ENCODE results near the gene KIF22. TPM values are rescaled to one million over a fixed set of nuclear protein-coding genes. Genes with fewer than 3 reads are reported as not detected.
"Not testable (repeated sequence)": the region's sequence is repeated elsewhere in the genome, so short reads cannot be mapped to it uniquely, and the experiment has no call there.

Gene KIF22
- total RNA-seq, 3 donors from 2014 or later: 24.7 to 56.2 (median 53.0) TPM

DNA sequence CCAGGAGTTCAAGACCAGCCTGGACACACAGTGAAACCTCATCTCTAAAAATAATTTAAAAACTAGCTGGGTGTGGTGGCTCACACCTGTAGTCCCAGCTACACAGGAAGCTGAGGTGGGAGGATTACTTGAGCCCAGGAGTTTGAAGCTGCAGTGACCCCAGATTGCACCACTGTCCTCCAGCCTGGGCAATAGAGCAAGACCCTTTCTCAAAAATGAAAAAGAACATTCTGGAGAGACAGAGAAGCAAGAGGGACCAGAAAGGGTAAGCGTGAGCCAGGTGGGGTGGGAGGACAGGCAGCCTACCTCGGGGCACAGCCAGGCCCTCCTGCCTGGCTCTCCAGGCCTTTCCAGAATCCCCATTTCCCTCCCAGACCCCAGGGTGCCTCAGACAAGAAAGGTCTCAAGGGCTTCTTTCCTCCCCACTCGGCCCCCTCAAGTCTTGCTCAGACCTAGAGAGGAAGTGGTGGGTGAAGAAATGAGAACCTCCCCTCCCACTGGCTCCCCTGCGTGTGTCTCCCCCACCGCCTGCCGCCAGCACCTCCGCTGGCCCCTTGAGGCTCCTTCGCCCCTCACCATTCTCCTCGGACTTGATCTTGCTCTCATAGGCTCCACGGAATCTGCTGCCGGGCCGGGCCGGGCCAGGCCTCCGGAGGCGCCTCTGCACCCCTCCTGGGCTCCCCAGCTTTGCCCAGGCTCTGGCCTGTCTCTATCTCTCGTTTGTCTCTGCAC lies 45.3 kb upstream of the KIF22 start:
- TF ChIP-seq, protein P1, sequence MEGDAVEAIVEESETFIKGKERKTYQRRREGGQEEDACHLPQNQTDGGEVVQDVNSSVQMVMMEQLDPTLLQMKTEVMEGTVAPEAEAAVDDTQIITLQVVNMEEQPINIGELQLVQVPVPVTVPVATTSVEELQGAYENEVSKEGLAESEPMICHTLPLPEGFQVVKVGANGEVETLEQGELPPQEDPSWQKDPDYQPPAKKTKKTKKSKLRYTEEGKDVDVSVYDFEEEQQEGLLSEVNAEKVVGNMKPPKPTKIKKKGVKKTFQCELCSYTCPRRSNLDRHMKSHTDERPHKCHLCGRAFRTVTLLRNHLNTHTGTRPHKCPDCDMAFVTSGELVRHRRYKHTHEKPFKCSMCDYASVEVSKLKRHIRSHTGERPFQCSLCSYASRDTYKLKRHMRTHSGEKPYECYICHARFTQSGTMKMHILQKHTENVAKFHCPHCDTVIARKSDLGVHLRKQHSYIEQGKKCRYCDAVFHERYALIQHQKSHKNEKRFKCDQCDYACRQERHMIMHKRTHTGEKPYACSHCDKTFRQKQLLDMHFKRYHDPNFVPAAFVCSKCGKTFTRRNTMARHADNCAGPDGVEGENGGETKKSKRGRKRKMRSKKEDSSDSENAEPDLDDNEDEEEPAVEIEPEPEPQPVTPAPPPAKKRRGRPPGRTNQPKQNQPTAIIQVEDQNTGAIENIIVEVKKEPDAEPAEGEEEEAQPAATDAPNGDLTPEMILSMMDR (IDR thresholded peaks at IDR 0.05): no peak
- Histone ChIP-seq H3K4me1 (ENCODE audit: low read depth) (peaks cover 39% of the 10 kb centered on the region), H3K4me3 (no peak overlapping the region), H3K9me3 (no peaks in the 10 kb centered on the region), H3K36me3 (ENCODE audit: low read depth) (no peaks in the 10 kb centered on the region)
- intact Hi-C loops (cut with DNase I, micrococcal nuclease): no loop called here
- ATAC-seq: peak; percentile 57
- DNase-seq: peak in 2 of 3 donors; percentile 46 to 65

DNA sequence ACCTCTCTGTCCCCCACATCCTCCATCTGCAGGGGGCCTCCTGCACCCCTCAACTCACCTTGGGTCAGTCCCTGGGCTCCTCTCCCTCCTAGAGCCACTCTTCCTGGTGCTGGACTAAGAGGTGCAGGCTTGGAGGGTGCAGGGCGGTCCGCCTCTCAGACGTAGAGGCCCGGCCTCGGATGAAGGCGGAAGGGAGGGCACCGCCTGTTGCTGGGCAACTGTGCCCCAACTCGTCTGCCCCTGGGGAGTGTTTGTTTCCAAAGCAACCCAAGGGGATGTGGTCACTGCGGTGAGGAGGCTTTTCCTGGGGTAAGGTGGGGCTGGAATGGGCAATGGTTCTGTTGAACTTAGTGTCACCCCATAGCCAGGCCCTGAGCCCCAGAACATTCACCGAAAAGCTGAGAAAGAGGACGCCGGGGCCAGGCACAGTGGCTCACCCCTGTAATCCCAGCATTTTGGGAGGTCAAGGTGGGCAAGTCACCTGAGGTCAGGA lies 44.7 kb upstream of the KIF22 start, which contains the start of gene C16orf54:
Gene C16orf54 (minus strand): TSS at position 138 of the 493 bp plus-strand sequence. CDS start 1,039 bp downstream, outside the sequence.
- Histone ChIP-seq H3K4me1 (ENCODE audit: low read depth) (peaks cover 37% of the 10 kb centered on the region), H3K9me3 (no peaks in the 10 kb centered on the region), H3K4me3 (no peak within 1 kb of the TSS), H3K36me3 (ENCODE audit: low read depth) (no peaks in the 10 kb centered on the region)
- DNase-seq (peak; percentile 74 to 94 (median 77)), ATAC-seq (peak; percentile 82)
- intact Hi-C loops (cut with DNase I, micrococcal nuclease): no loop called here
- TF ChIP-seq, protein P1 (IDR thresholded peaks at IDR 0.05): no peak

DNA sequence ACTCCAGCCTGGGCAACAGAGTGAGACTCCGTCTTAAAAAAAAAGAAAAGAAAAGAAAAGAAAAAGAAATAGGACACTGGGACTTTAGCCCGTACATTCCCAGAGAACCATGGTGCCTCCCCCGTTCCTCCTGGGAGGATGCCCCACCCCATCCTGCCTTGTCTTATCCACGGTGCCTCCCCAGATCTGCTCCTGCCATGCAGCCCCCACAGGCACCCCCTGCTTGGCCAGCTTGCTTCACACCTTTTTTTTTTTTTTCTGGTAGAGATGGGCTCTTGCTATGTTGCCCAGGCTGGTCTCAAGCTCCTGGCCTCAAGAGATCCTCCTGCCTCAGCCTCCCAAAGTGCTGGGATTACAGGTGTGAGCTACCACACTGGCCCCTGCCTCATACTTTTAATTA lies 44.0 kb upstream of the KIF22 start:
- DNase-seq: peak in 1 of 3 donors; percentile 30
- ATAC-seq; H3K36me3 ChIP-seq (ENCODE audit: low read depth); intact Hi-C loops (cut with DNase I, micrococcal nuclease); H3K4me3 ChIP-seq; H3K9me3 ChIP-seq: not testable (repeated sequence)
- H3K4me1 ChIP-seq (ENCODE audit: low read depth): peaks cover 31% of the 10 kb centered on the region

DNA sequence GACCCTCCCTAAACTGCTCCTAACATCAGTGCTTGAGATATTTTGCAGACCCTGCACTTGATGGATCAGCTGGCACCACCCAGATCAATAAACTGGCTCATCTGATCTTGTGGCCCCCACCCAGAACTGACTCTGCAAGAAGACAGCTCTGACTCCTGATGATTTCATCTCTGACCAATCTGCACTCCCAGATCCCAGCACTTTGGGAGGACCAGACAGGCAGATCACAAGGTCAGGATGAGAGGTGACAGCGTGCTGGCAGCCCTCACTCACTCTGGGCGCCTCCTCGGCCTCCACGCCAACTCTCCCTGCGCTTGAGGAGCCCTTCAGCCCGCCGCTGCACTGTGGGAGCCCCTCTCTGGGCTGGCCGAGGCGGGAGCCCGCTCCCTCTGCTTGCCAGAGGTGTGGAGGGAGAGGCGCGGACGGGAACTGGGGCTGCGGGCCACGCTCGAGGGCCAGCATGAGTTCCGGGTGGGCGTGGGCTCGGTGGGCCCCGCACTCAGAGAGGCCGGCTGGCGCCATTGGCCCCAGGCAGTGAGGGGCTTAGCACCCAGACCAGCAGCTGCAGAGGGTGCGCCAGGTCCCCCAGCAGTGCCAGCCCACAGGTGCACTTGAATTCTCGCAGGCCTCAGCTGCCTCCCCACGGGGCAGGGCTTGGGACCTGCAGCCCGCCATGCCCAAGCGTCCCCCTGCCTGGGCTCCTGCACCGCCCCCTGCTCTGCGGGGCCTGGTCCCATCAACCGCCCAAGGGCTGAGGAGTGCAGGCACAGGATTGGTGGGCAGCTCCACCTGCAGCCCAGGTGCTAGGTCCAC lies 42.4 kb upstream of the KIF22 start:
- Histone ChIP-seq H3K9me3 (no peaks in the 10 kb centered on the region), H3K4me3 (no peak overlapping the region), H3K36me3 (ENCODE audit: low read depth) (no peaks in the 10 kb centered on the region), H3K4me1 (ENCODE audit: low read depth) (peaks cover 25% of the 10 kb centered on the region)
- TF ChIP-seq, protein P1 (IDR thresholded peaks at IDR 0.05): no peak
- ATAC-seq (peak; percentile 28), DNase-seq (peak in 2 of 3 donors; percentile 49 to 60)
- intact Hi-C loops (cut with DNase I, micrococcal nuclease): no loop called here

DNA sequence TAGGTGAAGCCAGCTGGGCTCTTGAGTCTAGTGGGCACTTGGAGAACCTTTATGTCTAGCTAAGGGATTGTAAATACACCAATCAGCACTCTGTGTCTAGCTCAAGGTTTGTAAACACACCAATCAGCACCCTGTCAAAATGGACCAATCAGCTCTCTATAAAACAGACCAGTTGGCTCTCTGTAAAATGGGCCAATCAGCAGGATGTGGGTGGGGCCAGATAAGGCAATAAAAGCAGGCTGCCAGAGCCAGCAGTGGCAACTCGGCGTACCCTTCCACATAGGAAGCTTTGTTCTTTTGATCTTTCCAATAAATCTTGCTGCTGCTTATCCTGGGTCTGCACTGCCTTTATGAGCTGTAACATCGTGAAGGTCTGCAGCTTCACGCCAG lies 41.8 kb upstream of the KIF22 start:
- ATAC-seq: not testable (repeated sequence)

DNA sequence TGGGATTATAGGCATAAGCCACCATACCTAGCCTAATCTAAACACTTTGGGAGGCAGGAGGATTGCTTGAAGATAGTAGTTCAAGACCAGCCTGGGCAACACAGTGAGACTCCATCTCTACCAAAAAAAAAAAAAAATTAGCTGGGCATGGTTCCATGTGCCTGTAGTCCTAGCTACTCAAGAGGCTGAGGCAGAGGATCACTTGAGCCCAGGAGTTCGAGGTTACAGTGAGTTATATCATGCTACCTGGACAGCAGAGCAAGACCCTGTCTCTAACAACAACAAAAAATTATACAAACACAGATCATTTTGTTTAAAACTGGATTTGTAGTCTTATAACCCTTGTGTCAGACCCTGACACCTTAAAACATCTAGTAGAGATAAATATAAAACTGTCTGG lies 37.0 kb upstream of the KIF22 start:
- intact Hi-C loops (cut with DNase I, micrococcal nuclease): no loop called here
- Histone ChIP-seq H3K4me3 (no peak overlapping the region), H3K36me3 (ENCODE audit: low read depth) (no peaks in the 10 kb centered on the region), H3K9me3 (no peaks in the 10 kb centered on the region), H3K4me1 (ENCODE audit: low read depth) (peaks cover 4% of the 10 kb centered on the region)
- no peak for DNase-seq
- no peak for ATAC-seq
- TF ChIP-seq, protein P1 (IDR thresholded peaks at IDR 0.05): no peak

More for the DNA sequence above, 41.8 kb upstream of the KIF22 start:
- H3K36me3 ChIP-seq (ENCODE audit: low read depth); DNase-seq; intact Hi-C loops (cut with DNase I, micrococcal nuclease); H3K9me3 ChIP-seq; H3K4me3 ChIP-seq: not testable (repeated sequence)
- H3K4me1 ChIP-seq (ENCODE audit: low read depth): peaks cover 21% of the 10 kb centered on the region

All from mucosa of descending colon (tissue), 3 donors.